SK-N-SH treated with all-trans-retinoic acid at 6 μM for 48 hours (cell line): ENCODE measurements around the gene KCTD5.

Source experiments
- ISL1 ChIP-seq: fragments of 250-450 bp; sonication (Bioruptor Pico); IDR thresholded peaks from 2 replicates; pipeline ENCODE4 v2.1.2; 2022; ENCODE audit warnings: mild to moderate bottlenecking, moderate library complexity
- OSR1 ChIP-seq: fragments of 250-450 bp; sonication (Bioruptor Pico); IDR thresholded peaks from 2 replicates; pipeline ENCODE4 v1.8.0; 2022; ENCODE audit warnings: moderate library complexity, mild to moderate bottlenecking, inconsistent platforms
- PPARA ChIP-seq: fragments of 250-450 bp; sonication (Bioruptor Pico); IDR thresholded peaks from 2 replicates; pipeline ENCODE4 v1.5.0; 2020; ENCODE audit warnings: mild to moderate bottlenecking, borderline replicate concordance
- SNAI2 ChIP-seq: fragments of 250-450 bp; sonication (Bioruptor Pico); IDR thresholded peaks from 2 replicates; pipeline ENCODE4 v1.5.0; 2020; ENCODE audit warnings: mild to moderate bottlenecking, moderate library complexity
- ZFP3 ChIP-seq: fragments of 250-450 bp; sonication (Bioruptor Pico); IDR thresholded peaks from 2 replicates; pipeline ENCODE4 v1.5.0; 2020; ENCODE audit warnings: mild to moderate bottlenecking, moderate library complexity
- ZNF565 ChIP-seq: fragments of 450-650 bp; formaldehyde crosslinking; conservative IDR thresholded peaks from 2 replicates; pipeline ENCODE4 v1.5.0; 2020; ENCODE audit warnings: low read depth, mild to moderate bottlenecking, moderate library complexity
- ZNF70 ChIP-seq: fragments of 450-650 bp; formaldehyde crosslinking; IDR thresholded peaks from 2 replicates; pipeline ENCODE4 v1.5.0; 2020; ENCODE audit warnings: mild to moderate bottlenecking, moderate library complexity
- TF ChIP-seq, protein P1 (sequence below): fragments of 250-450 bp; sonication (Bioruptor Pico); IDR thresholded peaks from 2 replicates; pipeline ENCODE4 v1.5.1; 2021; ENCODE audit warnings: mild to moderate bottlenecking, moderate library complexity
- TF ChIP-seq, protein P2 (sequence below): fragments of 250-450 bp; sonication (Bioruptor Pico); IDR thresholded peaks from 2 replicates; pipeline ENCODE4 v1.5.1; 2020; ENCODE audit warnings: low read depth, mild to moderate bottlenecking, moderate library complexity
- TF ChIP-seq, protein P3 (sequence below): fragments of 250-450 bp; sonication (Bioruptor Pico); IDR thresholded peaks from 2 replicates; pipeline ENCODE4 v1.8.0; 2020; ENCODE audit warnings: mild to moderate bottlenecking, moderate library complexity, borderline replicate concordance

DNA sequence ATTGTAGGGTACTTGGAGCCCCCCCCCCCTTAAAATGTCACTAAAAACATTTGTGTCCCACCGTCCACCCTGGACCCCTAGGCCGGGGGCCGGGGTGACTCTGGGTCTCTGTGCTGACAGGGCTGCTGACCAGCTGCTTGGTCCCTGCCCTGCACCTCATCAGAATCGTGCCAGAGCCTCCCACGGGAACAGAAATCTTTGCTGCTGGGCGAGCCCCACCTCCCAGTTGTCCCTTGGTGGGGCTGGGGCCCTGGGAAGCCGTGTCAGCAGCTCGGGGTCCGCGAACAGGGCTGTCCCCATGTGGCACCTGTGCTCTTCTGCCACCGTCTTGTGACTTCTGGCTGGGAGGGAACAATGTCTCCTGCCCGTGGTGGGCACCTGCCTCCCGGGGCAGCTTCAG lies 18.5 kb downstream of the KCTD5 start:
- TF ChIP-seq ZNF70 (CRISPR knock-in tag) (no peak), ISL1 (no peak), ZFP3 (CRISPR knock-in tag) (no peak), PPARA (CRISPR knock-in tag) (no peak), OSR1 (CRISPR knock-in tag) (no peak), ZNF565 (no peak), SNAI2 (CRISPR knock-in tag) (no peak)
- TF ChIP-seq, protein P1, sequence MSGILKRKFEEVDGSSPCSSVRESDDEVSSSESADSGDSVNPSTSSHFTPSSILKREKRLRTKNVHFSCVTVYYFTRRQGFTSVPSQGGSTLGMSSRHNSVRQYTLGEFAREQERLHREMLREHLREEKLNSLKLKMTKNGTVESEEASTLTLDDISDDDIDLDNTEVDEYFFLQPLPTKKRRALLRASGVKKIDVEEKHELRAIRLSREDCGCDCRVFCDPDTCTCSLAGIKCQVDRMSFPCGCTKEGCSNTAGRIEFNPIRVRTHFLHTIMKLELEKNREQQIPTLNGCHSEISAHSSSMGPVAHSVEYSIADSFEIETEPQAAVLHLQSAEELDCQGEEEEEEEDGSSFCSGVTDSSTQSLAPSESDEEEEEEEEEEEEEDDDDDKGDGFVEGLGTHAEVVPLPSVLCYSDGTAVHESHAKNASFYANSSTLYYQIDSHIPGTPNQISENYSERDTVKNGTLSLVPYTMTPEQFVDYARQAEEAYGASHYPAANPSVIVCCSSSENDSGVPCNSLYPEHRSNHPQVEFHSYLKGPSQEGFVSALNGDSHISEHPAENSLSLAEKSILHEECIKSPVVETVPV (CRISPR knock-in tag): no peak
- TF ChIP-seq, protein P2, sequence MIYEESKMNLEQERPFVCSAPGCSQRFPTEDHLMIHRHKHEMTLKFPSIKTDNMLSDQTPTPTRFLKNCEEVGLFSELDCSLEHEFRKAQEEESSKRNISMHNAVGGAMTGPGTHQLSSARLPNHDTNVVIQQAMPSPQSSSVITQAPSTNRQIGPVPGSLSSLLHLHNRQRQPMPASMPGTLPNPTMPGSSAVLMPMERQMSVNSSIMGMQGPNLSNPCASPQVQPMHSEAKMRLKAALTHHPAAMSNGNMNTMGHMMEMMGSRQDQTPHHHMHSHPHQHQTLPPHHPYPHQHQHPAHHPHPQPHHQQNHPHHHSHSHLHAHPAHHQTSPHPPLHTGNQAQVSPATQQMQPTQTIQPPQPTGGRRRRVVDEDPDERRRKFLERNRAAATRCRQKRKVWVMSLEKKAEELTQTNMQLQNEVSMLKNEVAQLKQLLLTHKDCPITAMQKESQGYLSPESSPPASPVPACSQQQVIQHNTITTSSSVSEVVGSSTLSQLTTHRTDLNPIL (CRISPR knock-in tag): no peak
- TF ChIP-seq, protein P3, sequence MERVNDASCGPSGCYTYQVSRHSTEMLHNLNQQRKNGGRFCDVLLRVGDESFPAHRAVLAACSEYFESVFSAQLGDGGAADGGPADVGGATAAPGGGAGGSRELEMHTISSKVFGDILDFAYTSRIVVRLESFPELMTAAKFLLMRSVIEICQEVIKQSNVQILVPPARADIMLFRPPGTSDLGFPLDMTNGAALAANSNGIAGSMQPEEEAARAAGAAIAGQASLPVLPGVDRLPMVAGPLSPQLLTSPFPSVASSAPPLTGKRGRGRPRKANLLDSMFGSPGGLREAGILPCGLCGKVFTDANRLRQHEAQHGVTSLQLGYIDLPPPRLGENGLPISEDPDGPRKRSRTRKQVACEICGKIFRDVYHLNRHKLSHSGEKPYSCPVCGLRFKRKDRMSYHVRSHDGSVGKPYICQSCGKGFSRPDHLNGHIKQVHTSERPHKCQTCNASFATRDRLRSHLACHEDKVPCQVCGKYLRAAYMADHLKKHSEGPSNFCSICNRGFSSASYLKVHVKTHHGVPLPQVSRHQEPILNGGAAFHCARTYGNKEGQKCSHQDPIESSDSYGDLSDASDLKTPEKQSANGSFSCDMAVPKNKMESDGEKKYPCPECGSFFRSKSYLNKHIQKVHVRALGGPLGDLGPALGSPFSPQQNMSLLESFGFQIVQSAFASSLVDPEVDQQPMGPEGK (CRISPR knock-in tag): no peak
